K562 (cell line): ENCODE results near the gene HDAC9. TPM values are rescaled to one million over a fixed set of nuclear protein-coding genes. Genes with fewer than 3 reads are reported as not detected.

Experiments
- ATAC-seq: fragments of 200-7000 bp; cut with Tn5 transposase; 3 replicates; pipeline ENCODE4 v1.9.1; 2020; ENCODE audit warnings: moderate library complexity
- BruUV-seq: library from RNA; stranded (reverse); fragments of 400-500 nt; replicated peaks from 2 replicates; lab custom pipeline; 2021; lab: Mats Ljungman, UMichigan
- CTCF ChIA-PET: fragments of 300-600 bp; formaldehyde crosslinking; extraction: SDS; loops from one replicate; lab custom pipeline; 2021; ENCODE audit warnings: low intra/inter-chr PET ratio; lab: Yijun Ruan, JAX
- POLR2A ChIA-PET: fragments of 300-600, 350-650 bp; sonication (Branson Sonifier 250); formaldehyde crosslinking; extraction: SDS; loops from one replicate; lab custom pipeline; 2021; ENCODE audit warnings: antibody characterized with exemption, inconsistent platforms; lab: Yijun Ruan, JAX
- DNase-seq, 4 experiments: peaks; one replicate each; pipeline versions ENCODE4 v3.0.0 to v3.0.0-alpha.2; 2011 to 2018; ENCODE audit warnings: low spot score in 3 of 4, mixed read lengths in 3 of 4; ENCODE audit errors: extremely low read depth in 1 of 4
- FAIRE-seq: peaks from 2 replicates; lab custom pipeline; 2011; peaks lifted over from hg19 to GRCh38; lab: Jason Lieb, UNC
- H2AFZ ChIP-seq: 2 replicates; pipeline ENCODE4 v1.6.0; 2011; ENCODE audit warnings: low read depth, low read length, control low read depth, inconsistent platforms
- H3K27ac ChIP-seq: fragments of 200-600 bp; 3 replicates; pipeline ENCODE4 v1.8.0; 2011; ENCODE audit warnings: low read depth, mild to moderate bottlenecking, control low read depth, inconsistent platforms, low read length, moderate library complexity, mixed read lengths; ENCODE audit errors: extremely low read depth
- H3K27me3 ChIP-seq, 2 experiments: fragments of 300-600 bp in 1 of 2; 2 replicates in 1 of 2; 3 replicates in 1 of 2; pipeline versions ENCODE4 v1.6.0 to v1.8.0; 2011; ENCODE audit warnings: inconsistent platforms in 2 of 2, low read length in 2 of 2, mild to moderate bottlenecking in 1 of 2, mixed read lengths in 1 of 2, moderate library complexity in 1 of 2; ENCODE audit not compliant: control insufficient read depth in 2 of 2, insufficient read depth in 2 of 2
- H3K36me3 ChIP-seq: fragments of 300-600 bp; 3 replicates; pipeline ENCODE4 v1.8.0; 2011; ENCODE audit warnings: mild to moderate bottlenecking, low read length, inconsistent platforms; ENCODE audit not compliant: control insufficient read depth, insufficient read depth
- H3K4me1 ChIP-seq, 2 experiments: fragments of 200-600 bp in 1 of 2; replicated peaks in 1 of 2; 2 replicates in 1 of 2; 3 replicates in 1 of 2; pipeline versions ENCODE4 v1.5.1 to v1.8.0; 2011; ENCODE audit warnings: inconsistent platforms in 2 of 2, low read length in 2 of 2, mild to moderate bottlenecking in 1 of 2, mixed read lengths in 1 of 2, moderate library complexity in 1 of 2; ENCODE audit not compliant: control insufficient read depth in 2 of 2, insufficient read depth in 2 of 2
- H3K4me2 ChIP-seq: 2 replicates; pipeline ENCODE4 v1.6.1; 2011; ENCODE audit warnings: low read length, control low read depth, inconsistent platforms, mixed read lengths; ENCODE audit not compliant: insufficient read depth
- H3K4me3 ChIP-seq: fragments of 200-600 bp; sonication (generic), shearing (Covaris generic); 2 replicates; pipeline ENCODE4 v1.5.1; 2016; ENCODE audit warnings: control low read depth, inconsistent platforms
- H3K79me2 ChIP-seq: fragments of 200-600 bp; 3 replicates; pipeline ENCODE4 v1.8.0; 2011; ENCODE audit warnings: low read length, inconsistent platforms; ENCODE audit not compliant: control insufficient read depth, insufficient read depth
- H3K9ac ChIP-seq, 2 experiments: 2 replicates each; pipeline versions ENCODE4 v1.6.0 to v1.6.1; 2011; ENCODE audit warnings: low read depth in 2 of 2, low read length in 2 of 2, control low read depth in 1 of 2, inconsistent platforms in 1 of 2, mild to moderate bottlenecking in 1 of 2, mixed read lengths in 1 of 2; ENCODE audit not compliant: insufficient read depth in 1 of 2
- H3K9me1 ChIP-seq: one replicate; pipeline ENCODE4 v1.6.0; 2011; ENCODE audit warnings: inconsistent platforms, mild to moderate bottlenecking, low read length, moderate library complexity; ENCODE audit not compliant: control insufficient read depth, insufficient read depth
- H3K9me3 ChIP-seq: replicated peaks from 2 replicates; pipeline ENCODE4 v1.5.1; 2011; ENCODE audit warnings: low read depth, low read length, inconsistent platforms; ENCODE audit not compliant: control insufficient read depth, insufficient read depth
- H4K20me1 ChIP-seq: replicated peaks from 2 replicates; pipeline ENCODE4 v1.6.1; 2011; ENCODE audit warnings: low read length, inconsistent platforms, mixed read lengths; ENCODE audit not compliant: control insufficient read depth, insufficient read depth
- AFF1 ChIP-seq, 2 experiments: fragments of 450-650 bp; IDR thresholded peaks; 2 replicates each; pipeline ENCODE4 v1.6.1; 2018; ENCODE audit warnings: mild to moderate bottlenecking in 2 of 2, low read depth in 1 of 2; ENCODE audit not compliant: partially characterized antibody in 2 of 2
- ARID2 ChIP-seq: fragments of 450-650 bp; IDR thresholded peaks from 2 replicates; pipeline ENCODE4 v1.6.1; 2017; ENCODE audit warnings: antibody characterized with exemption, mild to moderate bottlenecking
- ATF4 ChIP-seq: fragments of 450-650 bp; formaldehyde crosslinking; IDR thresholded peaks from 2 replicates; pipeline ENCODE4 v1.4.0; 2022; ENCODE audit warnings: mild to moderate bottlenecking, moderate library complexity
- HDAC1 ChIP-seq, 2 experiments: fragments of 450-650 bp; IDR thresholded peaks; 2 replicates each; pipeline ENCODE4 v1.6.1; 2016 to 2017; ENCODE audit warnings: inconsistent platforms in 1 of 2, mild to moderate bottlenecking in 1 of 2, moderate library complexity in 1 of 2
- KDM2B ChIP-seq: fragments of 250-450 bp; sonication (Bioruptor Pico); IDR thresholded peaks from 2 replicates; pipeline ENCODE4 v1.8.0; 2021; ENCODE audit warnings: mild to moderate bottlenecking, moderate library complexity
- NFYB ChIP-seq: IDR thresholded peaks from 2 replicates; pipeline ENCODE4 v1.6.1; 2011; ENCODE audit warnings: mild to moderate bottlenecking, moderate library complexity; ENCODE audit not compliant: insufficient read length; ENCODE audit errors: extremely low read depth
- NONO ChIP-seq, 2 experiments: fragments of 200-400 bp in 1 of 2; fragments of 450-650 bp in 1 of 2; formaldehyde crosslinking in 1 of 2; IDR thresholded peaks; 2 replicates each; pipeline ENCODE4 v1.6.1; 2017; ENCODE audit warnings: low read depth in 2 of 2, mild to moderate bottlenecking in 2 of 2, moderate library complexity in 2 of 2, low read length in 1 of 2
- NR1H2 ChIP-seq: sonication (generic); formaldehyde crosslinking; IDR thresholded peaks from 2 replicates; pipeline ENCODE4 v1.4.0; 2020; ENCODE audit warnings: mild to moderate bottlenecking, missing genetic modification reagents
- PML ChIP-seq: IDR thresholded peaks from 2 replicates; pipeline ENCODE4 v1.6.1; 2012; ENCODE audit warnings: low read length, inconsistent platforms
- POLR2AphosphoS2 ChIP-seq: IDR thresholded peaks from 2 replicates; pipeline ENCODE4 v1.6.1; 2012; ENCODE audit warnings: low read length, improper control_type of control experiment
- SRSF9 ChIP-seq: fragments of 200-400 bp; formaldehyde crosslinking; IDR thresholded peaks from 2 replicates; pipeline ENCODE4 v1.6.1; 2017; ENCODE audit warnings: low read depth, low read length, borderline replicate concordance
- TEAD4 ChIP-seq, 2 experiments: sonication (generic) in 1 of 2; formaldehyde crosslinking in 1 of 2; IDR thresholded peaks; 2 replicates each; pipeline versions ENCODE4 v1.6.1 to v1.8.0; 2012 to 2022; ENCODE audit warnings: borderline replicate concordance in 1 of 2, inconsistent platforms in 1 of 2, low read length in 1 of 2, mild to moderate bottlenecking in 1 of 2, missing genetic modification reagents in 1 of 2
- ZKSCAN3 ChIP-seq: fragments of 250-450 bp; sonication (Bioruptor Pico); IDR thresholded peaks from 2 replicates; pipeline ENCODE4 v1.4.0; 2020
- WGBS: fragments of 100-300 bp; shearing (Covaris generic); methylation state at CpG from one replicate; pipeline ENCODE4 v1.1.6; 2016; ENCODE audit warnings: low coverage, mixed read lengths; ENCODE audit not compliant: insufficient coverage; ENCODE audit errors: missing lambda C conversion rate; 5-methylcytosine and 5-hydroxymethylcytosine counted together
- in situ Hi-C: fragments of 300-500 bp; cut with MboI; formaldehyde crosslinking; loops from 4 replicates; pipeline ENCODE4 v1.15.0; 2018; ENCODE audit warnings: inconsistent platforms, mixed read lengths
- intact Hi-C: fragments of 100-400 bp; cut with micrococcal nuclease; formaldehyde crosslinking; loops from 2 replicates; pipeline ENCODE4 v1.14.2; 2022
- polyA plus RNA-seq, 8 experiments: library from polyadenylated mRNA; depleted of rRNA in 4 of 8; stranded (reverse) in 5 of 8; unstranded in 3 of 8; fragments of >200 nt; fragmentation: Nextera tagmentation in 2 of 8; fragmentation: Illumina TruSeq in 1 of 8; extraction: Ambion mirVana in 2 of 8; extraction: Trizol in 1 of 8; gene quantifications; 2 replicates each; pipeline versions ENCODE4 v1.2.1 to v1.2.3, GENCODE V29; 2011 to 2014; ENCODE audit warnings: inconsistent platforms in 1 of 8, missing spikeins in 1 of 8
- total RNA-seq, 7 experiments: library from RNA; depleted of rRNA in 6 of 7; stranded (reverse); fragments of >200 nt in 6 of 7; fragmentation: Illumina TruSeq in 2 of 7; extraction: Trizol in 2 of 7; gene quantifications; 2 replicates each; pipeline versions ENCODE4 v1.2.1 to v1.2.3, GENCODE V29; 2011 to 2021; ENCODE audit warnings: low replicate concordance in 1 of 7

Gene HDAC9
- total and polyA plus RNA-seq, 9 of the 15 experiments (the other 6 are each of a cell fraction or from before 2014, with no cell fraction given), result 0.08 to 0.91 (median 0.33) TPM

- Histone ChIP-seq H4K20me1 (no peaks in the 10 kb centered on the region), H3K4me2 (no peak overlapping the region), H3K9ac (no peak overlapping the region), H3K36me3 (no peaks in the 10 kb centered on the region), H3K4me3 (no peak overlapping the region), H3K79me2 (no peaks in the 10 kb centered on the region), H3K9me3 (no peaks in the 10 kb centered on the region), H3K4me1 (no peaks in the 10 kb centered on the region), H3K9me1 (no peaks in the 10 kb centered on the region), H3K27me3 (no peaks in the 10 kb centered on the region), H2AFZ (no peak overlapping the region), H3K27ac (no peak overlapping the region)
- no TSS peak for BruUV-seq
- FAIRE-seq (no peak), DNase-seq (no peak), ATAC-seq (no peak)
- TF ChIP-seq ARID2, result no peak
- TF ChIP-seq POLR2AphosphoS2, result no peak
- TF ChIP-seq NR1H2 (CRISPR knock-in tag), result no peak
- no peak for TF ChIP-seq SRSF9
- TF ChIP-seq TEAD4 (IDR thresholded peaks at IDR 0.05; ENCODE audit: low read length), result no peak
- no peak for TF ChIP-seq TEAD4 (CRISPR knock-in tag; IDR thresholded peaks at IDR 0.05; ENCODE audit: borderline replicate concordance)
- no peak for TF ChIP-seq HDAC1 (IDR thresholded peaks at IDR 0.05)
- no peak for TF ChIP-seq NONO (IDR thresholded peaks at IDR 0.05; ENCODE audit: low read depth in 2 of 2, low read length in 1 of 2)
- TF ChIP-seq NFYB, result no peak
- no peak for TF ChIP-seq KDM2B (CRISPR knock-in tag)
- TF ChIP-seq ZKSCAN3 (CRISPR knock-in tag), result no peak
- TF ChIP-seq AFF1 (IDR thresholded peaks at IDR 0.05; ENCODE audit: low read depth in 1 of 2, partially characterized antibody in 2 of 2), result no peak
- TF ChIP-seq ATF4 (CRISPR knock-in tag), result no peak
- TF ChIP-seq PML, result no peak
- WGBS, result 0% methylated on average over 5 of the region's 5 CpGs
- ChIA-PET CTCF (no interaction called here), POLR2A (no interaction called here)
- intact Hi-C loops, result no loop called here
- in situ Hi-C loops, result no loop called here
Measured at GRCh38 chr7:18505870-18506460, 10.4 kb downstream of the HDAC9 start.
